Measurements from ENCODE around the gene GALNT5. TPM values are rescaled to one million over a fixed set of nuclear protein-coding genes. Genes with fewer than 3 reads are reported as not detected.

The GALNT5 gene
- total and polyA plus RNA-seq, 10 of the 15 experiments (the other 5 are each of a cell fraction or from before 2014, with no cell fraction given): under 0.01 to 0.25 (median 0.03) TPM; not detected in 4

- ChIA-PET POLR2A (no interaction called here), RAD21 (ENCODE audit: unreplicated experiment) (interaction anchor here (0.7 to 8.7 kb wide), 6 partner anchors 25 to 162 kb away, joined by 3 to 126 read pairs (median 5); no protein-coding TSS in a partner anchor), CTCF (interaction anchor here (0.6 to 13.5 kb wide), 21 partner anchors 8 to 161 kb away, joined by 3 to 208 read pairs (median 5); partner anchors contain the start of gene CYTIP), SMC1A (ENCODE audit: uncharacterized antibody, unreplicated experiment) (interaction anchor here (0.8 to 12.6 kb wide), 14 partner anchors 11 to 180 kb away, joined by 3 to 165 read pairs (median 4); partner anchors contain the start of gene CYTIP)
- no peaks in the 10 kb centered on the region for H4K20me1 ChIP-seq (ENCODE audit: control insufficient read depth, insufficient read depth)
- TF ChIP-seq PBX3 (IDR thresholded peaks at IDR 0.05; ENCODE audit: insufficient replicate concordance, low read depth, low read length) (no peak), SREBF1 (IDR thresholded peaks at IDR 0.05; ENCODE audit: low read length) (no peak), ATF3 (IDR thresholded peaks at IDR 0.05; ENCODE audit: borderline replicate concordance, extremely low read depth, low read depth, low read length) (no peak), IRF5 (IDR thresholded peaks at IDR 0.05; ENCODE audit: borderline replicate concordance) (no peak), STAT3 (IDR thresholded peaks at IDR 0.05; ENCODE audit: low read depth, low read length) (no peak), SMARCA5 (IDR thresholded peaks at IDR 0.05) (no peak), MYB (IDR thresholded peaks at IDR 0.05; ENCODE audit: borderline replicate concordance, low read depth, low read length) (no peak), E2F8 (IDR thresholded peaks at IDR 0.05; ENCODE audit: low read depth, partially characterized antibody) (no peak), CHD1 (IDR thresholded peaks at IDR 0.05; ENCODE audit: low read depth, low read length) (no peak), NR2C2 (IDR thresholded peaks at IDR 0.05; ENCODE audit: borderline replicate concordance, control insufficient read depth, insufficient read length, low read depth) (no peak), ASH2L (IDR thresholded peaks at IDR 0.05; ENCODE audit: borderline replicate concordance, low read depth) (no peak), HCFC1 (IDR thresholded peaks at IDR 0.05; ENCODE audit: low read length) (no peak), CEBPZ (IDR thresholded peaks at IDR 0.05; ENCODE audit: low read depth, low read length) (no peak)
- in situ Hi-C loops (cut with MboI) (loop anchor here (5.0 kb wide), 2 partner anchors 83 to 163 kb away; no protein-coding TSS in a partner anchor), intact Hi-C loops (cut with micrococcal nuclease; ENCODE audit: unreplicated experiment) (loop anchor here (5.0 kb wide), 1 partner anchor 143 kb away; no protein-coding TSS in a partner anchor)
- H3K9me3 ChIP-seq (replicated peaks; ENCODE audit: control insufficient read depth, insufficient read depth, low read length): no peaks in the 10 kb centered on the region
- no peaks in the 10 kb centered on the region for H3K79me2 ChIP-seq (ENCODE audit: control insufficient read depth, insufficient read depth, low read length)
- no peak overlapping the region for H2AFZ ChIP-seq (ENCODE audit: control insufficient read depth, low read depth, low read length)
- DNase-seq (ENCODE audit: low read depth, low spot score): no peak
- no peaks in the 10 kb centered on the region for H3K27me3 ChIP-seq (replicated peaks in 1 of 2; ENCODE audit: control insufficient read depth in 2 of 2, insufficient read depth in 2 of 2, low read length in 1 of 2)
- H3K4me1 ChIP-seq (ENCODE audit: control insufficient read depth, insufficient read depth, low read length): no peaks in the 10 kb centered on the region
- H3K4me3 ChIP-seq: no peak overlapping the region
- H3K36me3 ChIP-seq (ENCODE audit: control insufficient read depth in 2 of 2, insufficient read depth in 2 of 2, low read length in 1 of 2): no peaks in the 10 kb centered on the region
- no peak for FAIRE-seq
- no TSS peak for BruUV-seq (replicated peaks)
- H3K9ac ChIP-seq (ENCODE audit: control insufficient read depth, insufficient read depth, low read length): no peak overlapping the region
- no peak overlapping the region for H3K27ac ChIP-seq (ENCODE audit: control insufficient read depth, insufficient read depth)
- 87% methylated on average over 9 of the region's 9 CpGs for WGBS (ENCODE audit: insufficient coverage, insufficient replicate concordance, low lambda C conversion rate, missing lambda C conversion rate)
- ATAC-seq: no peak
- no peak overlapping the region for H3K4me2 ChIP-seq (ENCODE audit: control insufficient read depth, insufficient read depth)
Measured at GRCh38 chr2:157329524-157329923, 72.0 kb downstream of the GALNT5 start.

Data from GM12878 (cell line).